ENCODE measurements around the gene ARL10.

DNA sequence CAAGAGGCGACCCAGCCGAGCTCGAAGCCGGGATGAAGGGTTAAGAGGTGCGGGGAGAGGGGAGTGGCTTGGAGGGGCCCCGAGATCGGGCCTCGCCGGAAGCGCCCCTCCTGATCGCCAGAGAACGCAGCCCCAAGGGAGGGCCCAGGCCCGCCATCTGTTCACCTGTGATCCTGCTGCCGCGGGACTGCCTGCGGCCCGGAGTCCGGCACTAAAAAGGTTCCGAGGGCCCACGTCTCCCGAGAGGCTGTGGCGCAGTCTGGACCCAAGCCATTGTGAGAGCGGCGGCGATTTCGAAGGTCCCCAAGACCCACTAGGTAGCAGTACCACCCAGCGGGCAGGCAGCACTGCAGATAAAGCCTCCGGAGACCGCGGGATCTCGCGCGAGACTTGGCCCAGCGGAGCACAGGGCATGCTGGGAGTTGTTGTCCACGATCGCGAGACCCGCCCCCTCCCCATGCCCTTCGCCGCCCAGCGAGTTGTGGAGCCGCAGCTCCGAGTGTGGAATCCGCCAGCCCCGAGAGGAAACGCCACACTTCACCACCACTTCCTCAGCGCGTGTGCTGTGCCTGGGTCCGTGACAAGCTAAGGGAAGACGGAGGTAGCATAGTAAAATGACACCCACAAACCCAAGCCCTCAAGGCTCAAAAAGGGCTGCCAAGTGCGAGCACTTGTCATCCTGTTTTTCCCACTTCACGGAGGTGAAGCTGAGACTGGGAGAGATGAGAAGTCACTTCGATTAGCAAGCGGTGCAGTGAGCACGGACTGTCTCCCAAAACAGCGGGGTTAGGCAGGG, 3.7 kb upstream of the ARL10 start, which contains the start of gene KIAA1191:
- TF ChIP-seq CTCF (IDR thresholded peaks at IDR 0.05; ENCODE audit: borderline replicate concordance, extremely low read depth, low read length, poor library complexity, severe bottlenecking) (peak; percentile 57), EZH2 (IDR thresholded peaks at IDR 0.05; ENCODE audit: borderline replicate concordance, low read depth, low read length, severe bottlenecking) (no peak)

Data from DND-41 (cell line).